GM12864 (cell line): ENCODE data around the gene RGL1.

Experiments used
- DNase-seq: peaks from one replicate; pipeline ENCODE4 v3.0.0-alpha.2; 2011; ENCODE audit warnings: low read depth
- H3K4me3 ChIP-seq: 2 replicates; pipeline ENCODE4 v1.5.1; 2011; ENCODE audit warnings: mild to moderate bottlenecking, low read depth, low read length, control low read depth
- TF ChIP-seq, protein P1 (sequence below): IDR thresholded peaks from 2 replicates; pipeline ENCODE4 v1.5.1; 2011; ENCODE audit warnings: low read depth, mild to moderate bottlenecking, moderate library complexity, low read length, control low read depth, inconsistent platforms; ENCODE audit errors: missing control alignments

RGL1 gene

DNA sequence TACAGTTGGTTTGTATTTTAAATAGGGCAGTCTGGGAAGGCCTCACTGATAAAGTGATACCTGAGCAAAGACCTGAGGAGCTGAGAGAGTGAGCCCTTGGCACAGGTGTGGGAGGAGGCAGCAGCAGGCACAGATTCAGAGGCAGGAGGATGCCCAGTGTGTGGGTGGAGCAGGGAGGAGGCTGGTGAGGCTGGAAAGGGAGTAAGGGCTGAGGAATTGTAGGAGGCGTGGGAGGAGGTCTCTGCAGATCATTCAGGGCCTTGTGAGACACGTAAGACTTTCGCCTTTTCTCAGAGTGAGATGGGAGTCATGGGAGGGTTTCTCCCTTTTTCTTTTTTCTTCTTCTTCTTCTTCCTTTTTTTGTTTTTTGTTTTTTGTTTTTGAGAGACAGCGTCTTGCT lies 58.0 kb downstream of the RGL1 start:
- no peak overlapping the region for H3K4me3 ChIP-seq
- DNase-seq: no peak
- TF ChIP-seq, protein P1, sequence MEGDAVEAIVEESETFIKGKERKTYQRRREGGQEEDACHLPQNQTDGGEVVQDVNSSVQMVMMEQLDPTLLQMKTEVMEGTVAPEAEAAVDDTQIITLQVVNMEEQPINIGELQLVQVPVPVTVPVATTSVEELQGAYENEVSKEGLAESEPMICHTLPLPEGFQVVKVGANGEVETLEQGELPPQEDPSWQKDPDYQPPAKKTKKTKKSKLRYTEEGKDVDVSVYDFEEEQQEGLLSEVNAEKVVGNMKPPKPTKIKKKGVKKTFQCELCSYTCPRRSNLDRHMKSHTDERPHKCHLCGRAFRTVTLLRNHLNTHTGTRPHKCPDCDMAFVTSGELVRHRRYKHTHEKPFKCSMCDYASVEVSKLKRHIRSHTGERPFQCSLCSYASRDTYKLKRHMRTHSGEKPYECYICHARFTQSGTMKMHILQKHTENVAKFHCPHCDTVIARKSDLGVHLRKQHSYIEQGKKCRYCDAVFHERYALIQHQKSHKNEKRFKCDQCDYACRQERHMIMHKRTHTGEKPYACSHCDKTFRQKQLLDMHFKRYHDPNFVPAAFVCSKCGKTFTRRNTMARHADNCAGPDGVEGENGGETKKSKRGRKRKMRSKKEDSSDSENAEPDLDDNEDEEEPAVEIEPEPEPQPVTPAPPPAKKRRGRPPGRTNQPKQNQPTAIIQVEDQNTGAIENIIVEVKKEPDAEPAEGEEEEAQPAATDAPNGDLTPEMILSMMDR: no peak

DNA sequence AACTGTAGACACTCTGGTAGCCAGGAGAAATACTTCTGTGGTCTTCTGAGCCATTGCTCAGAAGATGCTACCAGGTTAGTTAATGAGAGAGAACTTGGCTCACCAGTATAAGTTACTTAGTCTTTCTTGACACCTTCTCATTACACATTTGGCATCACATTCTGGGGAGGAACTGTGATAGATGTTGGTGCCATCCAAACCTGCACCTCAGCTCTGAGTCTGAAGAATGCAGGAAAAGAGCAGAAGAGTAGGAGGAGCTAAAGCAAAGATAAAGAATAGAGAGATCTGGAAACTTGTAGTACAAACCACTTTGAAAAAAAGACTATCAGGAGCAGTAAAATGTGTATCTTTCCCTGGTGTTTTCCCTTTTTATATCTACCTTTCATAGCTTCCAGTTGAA lies 58.9 kb downstream of the RGL1 start:
- TF ChIP-seq, protein P1: no peak
- H3K4me3 ChIP-seq: no peak overlapping the region
- no peak for DNase-seq

DNA sequence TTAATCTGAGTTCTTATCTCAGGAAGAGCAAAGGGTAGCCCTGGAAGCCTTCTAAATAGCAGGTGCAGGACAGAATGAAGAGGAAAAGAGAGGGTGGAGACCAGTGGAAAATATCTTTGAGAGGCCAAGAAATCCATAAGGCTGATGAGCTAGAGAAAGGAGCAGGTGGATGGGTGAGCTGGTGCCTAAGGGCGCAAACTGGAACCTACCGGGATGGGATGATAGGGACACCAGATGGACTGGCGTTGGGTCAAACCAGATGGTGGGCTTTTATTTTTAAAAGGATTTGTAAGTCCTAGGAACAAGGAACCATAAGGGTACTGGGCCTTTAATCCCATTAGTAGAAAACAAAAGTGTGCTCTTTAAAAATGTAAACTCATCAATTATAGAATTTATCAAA lies 59.7 kb downstream of the RGL1 start:
- H3K4me3 ChIP-seq: no peak overlapping the region
- TF ChIP-seq, protein P1: no peak
- DNase-seq: no peak

DNA sequence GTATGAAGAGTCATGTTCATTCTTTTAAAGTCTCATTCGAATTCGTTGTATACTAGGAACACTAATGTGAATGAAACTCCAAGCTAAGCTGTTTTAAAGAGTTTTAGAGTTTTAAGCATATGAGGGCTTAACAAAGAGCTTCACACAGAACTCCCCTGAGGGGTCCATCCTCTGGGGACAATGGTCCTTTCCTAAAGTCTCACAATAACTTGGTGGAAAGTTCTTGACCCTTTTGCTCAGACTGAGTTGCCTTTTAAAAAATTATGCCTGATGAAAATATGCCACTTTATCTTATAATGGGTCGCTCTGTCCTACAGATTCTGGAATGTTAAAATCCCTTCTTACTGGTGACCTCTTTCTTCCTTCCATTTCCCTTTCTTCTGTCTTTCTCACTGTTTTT lies 64.3 kb downstream of the RGL1 start:
- no peak for DNase-seq
- no peak overlapping the region for H3K4me3 ChIP-seq
- TF ChIP-seq, protein P1: no peak

DNA sequence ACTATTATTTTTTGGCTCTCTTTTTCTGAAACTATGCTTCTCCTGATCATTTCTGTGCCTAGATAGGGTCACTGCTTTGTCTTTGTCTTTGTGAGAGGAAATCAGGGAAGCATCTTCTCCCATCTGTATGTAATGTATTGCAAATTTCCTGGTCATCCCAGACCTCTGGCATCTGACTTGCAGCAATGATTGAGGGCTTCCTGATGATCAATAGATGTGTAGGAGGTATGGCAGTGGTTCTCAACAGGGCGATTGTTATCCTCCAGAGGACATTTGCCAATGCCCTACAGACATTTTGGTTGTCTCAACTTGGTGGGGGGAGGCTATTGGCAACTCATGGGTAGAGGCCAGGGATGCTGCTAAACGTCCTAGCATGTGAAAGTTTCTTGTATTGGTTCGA lies 64.7 kb downstream of the RGL1 start:
- TF ChIP-seq, protein P1: no peak
- H3K4me3 ChIP-seq: no peak overlapping the region
- no peak for DNase-seq

DNA sequence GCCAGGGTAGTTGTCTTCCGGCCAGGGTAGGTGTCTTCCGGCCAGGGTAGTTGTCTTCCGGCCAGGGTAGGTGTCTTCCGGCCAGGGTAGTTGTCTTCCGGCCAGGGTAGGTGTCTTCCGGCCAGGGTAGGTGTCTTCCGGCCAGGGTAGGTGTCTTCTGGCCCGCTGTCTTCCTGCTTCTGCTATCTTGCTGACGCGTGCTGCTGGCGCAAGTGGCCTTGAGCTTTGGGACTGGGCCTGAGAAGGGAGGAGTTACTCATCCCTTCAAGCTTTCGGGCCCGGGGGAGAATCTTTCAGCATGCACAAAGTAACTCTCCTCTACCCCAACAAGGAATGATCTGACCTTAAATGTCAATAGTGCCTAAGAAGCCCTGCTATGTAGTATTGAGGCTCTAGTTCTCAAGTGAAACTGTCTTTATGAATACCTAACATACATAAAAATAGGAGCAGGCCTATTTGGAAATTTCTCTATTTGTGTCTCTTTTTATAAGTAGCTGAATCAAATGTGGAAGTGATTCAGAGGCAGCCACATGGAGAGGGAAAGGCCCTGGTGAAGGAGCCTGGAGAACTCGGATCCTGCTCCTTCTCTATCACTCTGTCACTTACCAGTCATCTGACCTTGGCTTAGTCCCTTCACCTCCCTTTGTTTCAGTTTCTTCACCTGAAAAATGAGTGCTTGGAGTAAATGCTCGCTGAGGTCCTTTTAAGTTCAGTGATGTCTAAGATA lies 65.6 kb downstream of the RGL1 start:
- no peak overlapping the region for H3K4me3 ChIP-seq
- no peak for DNase-seq
- TF ChIP-seq, protein P1: no peak

DNA sequence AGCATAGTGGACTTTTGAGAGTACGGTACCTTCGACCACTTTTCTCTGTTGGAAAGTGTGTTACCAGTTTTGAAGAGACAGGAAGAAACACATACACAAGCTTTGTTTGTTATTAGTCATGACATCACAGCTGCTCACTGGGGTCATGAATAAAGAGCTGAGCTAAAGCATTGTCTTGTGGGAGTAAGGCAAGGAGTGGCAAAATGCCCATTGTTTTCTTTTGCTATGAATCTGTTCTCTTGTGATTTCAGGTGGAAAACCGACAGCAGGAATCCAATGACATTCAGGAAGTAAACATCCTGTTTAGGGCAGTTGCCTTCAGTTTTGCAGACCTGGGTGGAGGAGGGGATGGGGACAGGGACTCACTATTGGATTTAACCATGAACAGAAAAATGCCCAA lies 66.2 kb downstream of the RGL1 start:
- TF ChIP-seq, protein P1: no peak
- H3K4me3 ChIP-seq: no peak overlapping the region
- DNase-seq: no peak
